Transverse colon (tissue), 4 donors: ENCODE data around the gene DRC7. TPM values are rescaled to one million over a fixed set of nuclear protein-coding genes. Genes with fewer than 3 reads are reported as not detected.

ENCODE experiments used
- DNase-seq: peaks from one replicate; pipeline ENCODE4 v3.0.0-alpha.2; 2019
- H3K27ac ChIP-seq, 4 donors: fragments of 200-600 bp; sonication (generic); 2 replicates each; pipeline ENCODE4 v1.5.1; 2016 to 2018; ENCODE audit warnings: inconsistent platforms in 4 of 4
- H3K27me3 ChIP-seq: fragments of 200-600 bp; sonication (generic); 2 replicates; pipeline ENCODE4 v1.5.1; 2017; ENCODE audit warnings: inconsistent platforms
- H3K36me3 ChIP-seq, 4 donors: fragments of 200-600 bp; sonication (generic); 2 replicates each; pipeline ENCODE4 v1.5.1; 2017 to 2019; ENCODE audit warnings: inconsistent platforms in 4 of 4
- H3K4me1 ChIP-seq, 4 donors: fragments of 200-600 bp; sonication (generic); 2 replicates each; pipeline ENCODE4 v1.5.1; 2017 to 2020; ENCODE audit warnings: inconsistent platforms in 4 of 4
- H3K4me3 ChIP-seq, 4 donors: fragments of 200-600 bp; sonication (generic); 1 replicate in 1 of 4; 2 replicates in 3 of 4; pipeline versions ENCODE4 v1.5.1 to v1.6.1; 2017 to 2019; ENCODE audit warnings: inconsistent platforms in 4 of 4
- H3K9me3 ChIP-seq, 2 donors: fragments of 200-600 bp; sonication (generic); 2 replicates each; pipeline ENCODE4 v1.5.1; 2017 to 2019; ENCODE audit warnings: inconsistent platforms in 2 of 2
- EP300 ChIP-seq: sonication (generic); formaldehyde crosslinking; IDR thresholded peaks from one replicate; pipeline ENCODE4 v1.6.1; 2017; ENCODE audit warnings: antibody characterized with exemption, low read depth
- POLR2A ChIP-seq: fragments of 450-650 bp; IDR thresholded peaks from one replicate; pipeline ENCODE4 v1.6.1; 2016; ENCODE audit warnings: antibody characterized with exemption, mild to moderate bottlenecking, moderate library complexity
- POLR2AphosphoS5 ChIP-seq, 3 donors: sonication (generic); formaldehyde crosslinking; IDR thresholded peaks; one replicate each; pipeline ENCODE4 v1.6.1; 2016; ENCODE audit warnings: antibody characterized with exemption in 3 of 3
- WGBS, 2 donors: methylation state at CpG; one replicate each; pipeline ENCODE4 v1.1.5; 2018; ENCODE audit warnings: low coverage in 1 of 2; 5-methylcytosine and 5-hydroxymethylcytosine counted together
- in situ Hi-C, 4 donors: fragments of 200-750 bp; cut with MboI; loops; one replicate each; pipeline versions ENCODE4 v1.15.0 to v1.15.1; 2017; ENCODE audit warnings: low sequenced_read_pairs in 3 of 4, low pct_ligation_motif_present in 1 of 4, low pct_unique_long_range_greater_than_20kb in 1 of 4
- intact Hi-C: fragments of 100-400 bp; cut with DNase I; formaldehyde crosslinking; loops from one replicate; pipeline ENCODE4 v1.15.1; 2023; ENCODE audit warnings: low total_unique reads
- total RNA-seq, 4 donors: library from RNA; depleted of rRNA; stranded (reverse); fragments of >200 nt; gene quantifications; one replicate each; pipeline ENCODE4 v1.1.0, GENCODE V29; 2016
- TF ChIP-seq, protein P1 (sequence below), 5 experiments: fragments of 200-600 bp in 3 of 5; fragments of 450-650 bp in 2 of 5; sonication (generic) in 3 of 5; IDR thresholded peaks; 1 replicate in 2 of 5; 2 replicates in 3 of 5; pipeline ENCODE4 v1.5.1; 2016 to 2017; ENCODE audit warnings: antibody characterized with exemption in 5 of 5, inconsistent platforms in 3 of 5, mild to moderate bottlenecking in 2 of 5, moderate library complexity in 1 of 5

Gene DRC7
- total RNA-seq, 4 donors from 2014 or later = not detected

DNA sequence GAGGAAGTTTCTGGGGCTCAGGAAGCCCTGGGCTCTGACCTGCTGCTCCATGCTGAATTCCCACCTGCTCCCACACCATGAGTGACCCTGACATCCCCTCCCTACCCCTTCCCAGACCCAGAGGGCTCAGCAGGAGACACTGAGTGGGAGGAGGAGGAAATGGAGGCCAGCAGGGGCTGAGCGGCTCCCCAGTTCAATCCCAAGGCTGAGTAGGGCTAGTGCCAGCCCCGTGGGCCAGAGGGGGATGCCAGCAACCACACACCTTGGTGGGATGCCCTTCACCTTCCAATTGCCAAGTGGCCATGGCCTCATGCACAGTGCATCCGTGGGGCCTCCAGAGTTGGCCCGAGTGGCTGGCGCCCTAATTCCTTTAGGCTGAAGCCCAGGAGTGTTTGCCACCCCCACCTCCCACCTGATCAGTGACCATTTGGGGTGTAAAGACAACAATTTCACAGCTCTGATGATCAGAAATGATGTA lies 27.5 kb upstream of the DRC7 start:
- Histone ChIP-seq H3K27ac (no peak overlapping the region), H3K36me3 (no peaks in the 10 kb centered on the region), H3K4me1 (no peaks in the 10 kb centered on the region), H3K9me3 (no peaks in the 10 kb centered on the region), H3K4me3 (no peak overlapping the region), H3K27me3 (no peaks in the 10 kb centered on the region)
- intact Hi-C loops = no loop called here
- in situ Hi-C loops = no loop called here
- no peak for DNase-seq
- 80% methylated on average over 4 of the region's 5 CpGs; no CpG with 5 or more reads in 1 of the 2 donors for WGBS, 2 donors
- TF ChIP-seq, protein P1, sequence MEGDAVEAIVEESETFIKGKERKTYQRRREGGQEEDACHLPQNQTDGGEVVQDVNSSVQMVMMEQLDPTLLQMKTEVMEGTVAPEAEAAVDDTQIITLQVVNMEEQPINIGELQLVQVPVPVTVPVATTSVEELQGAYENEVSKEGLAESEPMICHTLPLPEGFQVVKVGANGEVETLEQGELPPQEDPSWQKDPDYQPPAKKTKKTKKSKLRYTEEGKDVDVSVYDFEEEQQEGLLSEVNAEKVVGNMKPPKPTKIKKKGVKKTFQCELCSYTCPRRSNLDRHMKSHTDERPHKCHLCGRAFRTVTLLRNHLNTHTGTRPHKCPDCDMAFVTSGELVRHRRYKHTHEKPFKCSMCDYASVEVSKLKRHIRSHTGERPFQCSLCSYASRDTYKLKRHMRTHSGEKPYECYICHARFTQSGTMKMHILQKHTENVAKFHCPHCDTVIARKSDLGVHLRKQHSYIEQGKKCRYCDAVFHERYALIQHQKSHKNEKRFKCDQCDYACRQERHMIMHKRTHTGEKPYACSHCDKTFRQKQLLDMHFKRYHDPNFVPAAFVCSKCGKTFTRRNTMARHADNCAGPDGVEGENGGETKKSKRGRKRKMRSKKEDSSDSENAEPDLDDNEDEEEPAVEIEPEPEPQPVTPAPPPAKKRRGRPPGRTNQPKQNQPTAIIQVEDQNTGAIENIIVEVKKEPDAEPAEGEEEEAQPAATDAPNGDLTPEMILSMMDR (IDR thresholded peaks at IDR 0.05) = no peak
- TF ChIP-seq EP300 (no peak), POLR2AphosphoS5 (IDR thresholded peaks at IDR 0.05) (no peak), POLR2A (no peak)

- Histone ChIP-seq H3K27ac (no peak overlapping the region), H3K36me3 (no peaks in the 10 kb centered on the region), H3K27me3 (no peaks in the 10 kb centered on the region), H3K4me1 (no peaks in the 10 kb centered on the region), H3K9me3 (no peaks in the 10 kb centered on the region), H3K4me3 (no peak overlapping the region)
- in situ Hi-C loops = no loop called here
- WGBS, 2 donors = 71% methylated on average over 14 of the region's 17 CpGs; no CpG with 5 or more reads in 1 of the 2 donors
- intact Hi-C loops = no loop called here
- no peak for DNase-seq
- TF ChIP-seq EP300 = no peak
- TF ChIP-seq, protein P1 (IDR thresholded peaks at IDR 0.05) = no peak
- no peak for TF ChIP-seq POLR2AphosphoS5 (IDR thresholded peaks at IDR 0.05)
- TF ChIP-seq POLR2A = no peak
These were observed 26.9 kb upstream of the DRC7 start for GRCh38 chr16:57667526-57668262.

DNA sequence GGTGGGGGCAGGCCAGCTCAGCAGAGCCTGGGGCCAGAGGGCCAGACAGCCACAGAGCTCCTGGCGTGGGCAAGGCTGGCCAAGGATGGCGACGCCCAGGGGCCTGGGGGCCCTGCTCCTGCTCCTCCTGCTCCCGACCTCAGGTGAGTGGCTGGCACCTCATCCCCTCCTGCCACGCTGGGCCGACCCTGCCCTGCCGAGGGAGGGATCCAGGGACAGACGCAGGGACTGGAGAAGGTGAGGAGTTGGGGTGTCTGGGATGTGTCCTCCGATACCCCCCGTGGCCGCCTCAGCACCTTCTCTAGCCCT lies 26.4 kb upstream of the DRC7 start, which contains the start of gene ADGRG3:
ADGRG3 (plus strand) TSS at position 44 of the 309 bp plus-strand sequence; CDS start at position 86, 42 bp downstream.
- in situ Hi-C loops = no loop called here
- no peak for DNase-seq
- no peaks in the 10 kb centered on the region for H3K27me3 ChIP-seq
- H3K27ac ChIP-seq = no peak within 1 kb of the TSS
- H3K4me1 ChIP-seq = no peaks in the 10 kb centered on the region
- 90% methylated on average over 11 of the region's 11 CpGs; no CpG with 5 or more reads in 1 of the 2 donors for WGBS, 2 donors
- H3K4me3 ChIP-seq = no peak within 1 kb of the TSS
- intact Hi-C loops = no loop called here
- TF ChIP-seq POLR2AphosphoS5 (IDR thresholded peaks at IDR 0.05) (no peak), EP300 (no peak), POLR2A (no peak)
- TF ChIP-seq, protein P1 (IDR thresholded peaks at IDR 0.05) = no peak
- H3K9me3 ChIP-seq = no peaks in the 10 kb centered on the region
- no peaks in the 10 kb centered on the region for H3K36me3 ChIP-seq

DNA sequence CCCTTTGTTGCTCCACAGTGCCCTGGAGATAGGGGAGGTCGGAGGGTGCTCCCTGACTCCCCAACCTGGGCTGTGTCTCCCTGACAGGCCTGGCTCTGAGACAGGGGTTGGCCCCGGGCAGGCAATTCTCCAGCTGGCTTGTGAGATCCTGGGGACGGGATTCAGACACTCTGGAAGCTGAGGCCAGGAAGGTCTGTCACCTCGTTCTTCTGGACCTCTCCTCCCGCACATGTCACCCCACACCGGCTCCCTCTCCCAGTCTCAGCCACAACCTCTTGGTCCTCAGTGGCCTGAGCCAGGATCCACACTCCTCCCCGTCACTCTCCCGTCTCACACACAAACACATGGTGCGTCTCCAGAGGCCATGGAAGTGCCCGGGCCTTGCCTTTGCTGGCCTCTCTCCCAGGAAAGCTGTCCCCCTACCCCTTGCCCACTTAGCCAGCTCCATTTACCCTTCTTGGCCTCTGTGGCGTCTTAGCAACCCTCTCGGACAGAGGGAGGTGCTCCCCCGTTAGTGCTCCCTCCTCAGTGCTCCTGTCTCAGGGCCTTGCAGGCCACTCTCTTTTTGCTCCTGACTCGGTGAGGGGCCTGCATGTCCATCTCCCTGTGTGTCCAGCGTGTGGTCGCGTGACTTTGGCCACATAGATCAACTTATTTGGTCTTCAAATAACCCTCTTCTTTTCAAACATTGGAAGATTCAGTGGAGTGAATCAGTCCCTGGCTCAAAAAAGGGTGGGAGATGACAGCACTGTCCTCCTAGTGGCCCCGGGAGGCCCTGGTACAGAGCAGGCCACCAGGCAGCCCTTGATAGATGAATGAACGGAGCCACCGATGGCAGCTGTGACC lies 25.8 kb upstream of the DRC7 start:
- H3K4me1 ChIP-seq = no peaks in the 10 kb centered on the region
- no peak for DNase-seq
- H3K9me3 ChIP-seq = no peaks in the 10 kb centered on the region
- TF ChIP-seq EP300 = no peak
- TF ChIP-seq, protein P1 (IDR thresholded peaks at IDR 0.05) = no peak
- no peaks in the 10 kb centered on the region for H3K27me3 ChIP-seq
- in situ Hi-C loops (no loop called here), intact Hi-C loops (no loop called here)
- no peak overlapping the region for H3K4me3 ChIP-seq
- H3K36me3 ChIP-seq = no peaks in the 10 kb centered on the region
- WGBS, 2 donors = 88% methylated on average over 20 of the region's 20 CpGs; no CpG with 5 or more reads in 1 of the 2 donors
- H3K27ac ChIP-seq = no peak overlapping the region
